T-helper 2 cell treated with Interferon-gamma antibody and Interleukin-4, amounts not matched to agents 5 μg/mL and 100 μg/mL, for 36 hours (primary cell): ENCODE measurements around the gene FAM174C.
"Not testable (repeated sequence)": the region's sequence is repeated elsewhere in the genome, so short reads cannot be mapped to it uniquely, and the experiment has no call there.

Experiments
- DNase-seq: peaks from one replicate; pipeline ENCODE4 v3.0.0; 2021; ENCODE audit warnings: low spot score
- H3K27ac Mint-ChIP-seq: one replicate; pipeline ENCODE4 v1.8.0; 2021; ENCODE audit warnings: mild to moderate bottlenecking, mixed read lengths
- H3K27me3 Mint-ChIP-seq: one replicate; pipeline ENCODE4 v1.8.0; 2021; ENCODE audit warnings: low read depth, mixed read lengths
- H3K36me3 Mint-ChIP-seq: one replicate; pipeline ENCODE4 v1.8.0; 2021; ENCODE audit warnings: low read depth, mixed read lengths
- H3K4me1 Mint-ChIP-seq: one replicate; pipeline ENCODE4 v1.8.0; 2021; ENCODE audit warnings: low read depth, mixed read lengths
- H3K4me3 Mint-ChIP-seq: one replicate; pipeline ENCODE4 v1.8.0; 2022; ENCODE audit warnings: mild to moderate bottlenecking, moderate library complexity, mixed read lengths
- H3K9me3 Mint-ChIP-seq: one replicate; pipeline ENCODE4 v1.8.0; 2021; ENCODE audit warnings: mixed read lengths

FAM174C gene

GRCh38 chr19:1292419-1293151 lies 17.3 kb downstream of the FAM174C start:
- Mint-ChIP-seq H3K4me3 (no peak overlapping the region), H3K36me3 (no peaks in the 10 kb centered on the region), H3K27me3 (peaks cover 4% of the 10 kb centered on the region), H3K27ac (no peak overlapping the region), H3K4me1 (no peaks in the 10 kb centered on the region), H3K9me3 (no peaks in the 10 kb centered on the region)
- no peak for DNase-seq

GRCh38 chr19:1293782-1294604 lies 18.7 kb downstream of the FAM174C start:
- no peaks in the 10 kb centered on the region for H3K9me3 Mint-ChIP-seq
- H3K36me3 Mint-ChIP-seq, result no peaks in the 10 kb centered on the region
- no peak overlapping the region for H3K4me3 Mint-ChIP-seq
- no peak for DNase-seq
- no peak overlapping the region for H3K27ac Mint-ChIP-seq
- H3K4me1 Mint-ChIP-seq, result no peaks in the 10 kb centered on the region
- peaks cover 4% of the 10 kb centered on the region for H3K27me3 Mint-ChIP-seq

- no peaks in the 10 kb centered on the region for H3K9me3 Mint-ChIP-seq
- H3K36me3 Mint-ChIP-seq, result no peaks in the 10 kb centered on the region
Observed at GRCh38 chr19:1294688-1295087, 19.4 kb downstream of the FAM174C start.

GRCh38 chr19:1295169-1296012 lies 20.1 kb downstream of the FAM174C start:
- Mint-ChIP-seq H3K27me3 (peaks cover 4% of the 10 kb centered on the region), H3K4me3 (no peak overlapping the region), H3K4me1 (no peaks in the 10 kb centered on the region), H3K36me3 (no peaks in the 10 kb centered on the region), H3K27ac (no peak overlapping the region), H3K9me3 (no peaks in the 10 kb centered on the region)
- DNase-seq, result no peak

More at GRCh38 chr19:1294688-1295087, 19.4 kb downstream of the FAM174C start:
- DNase-seq, result no peak
- no peak overlapping the region for H3K27ac Mint-ChIP-seq
- peaks cover 4% of the 10 kb centered on the region for H3K27me3 Mint-ChIP-seq
- no peak overlapping the region for H3K4me3 Mint-ChIP-seq
- no peaks in the 10 kb centered on the region for H3K4me1 Mint-ChIP-seq

GRCh38 chr19:1296078-1296477 lies 20.7 kb downstream of the FAM174C start:
- H3K4me3 Mint-ChIP-seq, result no peak overlapping the region
- peaks cover 4% of the 10 kb centered on the region for H3K27me3 Mint-ChIP-seq
- no peaks in the 10 kb centered on the region for H3K4me1 Mint-ChIP-seq
- no peak overlapping the region for H3K27ac Mint-ChIP-seq
- no peaks in the 10 kb centered on the region for H3K9me3 Mint-ChIP-seq
- no peaks in the 10 kb centered on the region for H3K36me3 Mint-ChIP-seq
- DNase-seq, result no peak

- peaks cover 4% of the 10 kb centered on the region for H3K27me3 Mint-ChIP-seq
- H3K4me3 Mint-ChIP-seq, result no peak overlapping the region
- H3K9me3 Mint-ChIP-seq, result no peaks in the 10 kb centered on the region
- H3K27ac Mint-ChIP-seq, result no peak overlapping the region
- no peak for DNase-seq
- H3K36me3 Mint-ChIP-seq, result no peaks in the 10 kb centered on the region
- no peaks in the 10 kb centered on the region for H3K4me1 Mint-ChIP-seq
Observed at GRCh38 chr19:1296575-1297271, 21.4 kb downstream of the FAM174C start.

- Mint-ChIP-seq H3K9me3 (no peaks in the 10 kb centered on the region), H3K4me1 (no peaks in the 10 kb centered on the region)
Observed at GRCh38 chr19:1298235-1298634, 22.9 kb downstream of the FAM174C start.

GRCh38 chr19:1299801-1300200 lies 24.5 kb downstream of the FAM174C start:
- peaks cover 2% of the 10 kb centered on the region for H3K27me3 Mint-ChIP-seq
- no peaks in the 10 kb centered on the region for H3K9me3 Mint-ChIP-seq
- H3K36me3 Mint-ChIP-seq, result no peaks in the 10 kb centered on the region
- no peak overlapping the region for H3K27ac Mint-ChIP-seq
- H3K4me1 Mint-ChIP-seq, result no peaks in the 10 kb centered on the region
- no peak overlapping the region for H3K4me3 Mint-ChIP-seq
- no peak for DNase-seq

More at GRCh38 chr19:1298235-1298634, 22.9 kb downstream of the FAM174C start:
- Mint-ChIP-seq H3K27me3 (peaks cover 4% of the 10 kb centered on the region), H3K4me3 (no peak overlapping the region), H3K36me3 (no peaks in the 10 kb centered on the region), H3K27ac (no peak overlapping the region)
- no peak for DNase-seq

GRCh38 chr19:1300744-1301490 lies 25.6 kb downstream of the FAM174C start:
- no peak for DNase-seq
- H3K9me3 Mint-ChIP-seq, result no peaks in the 10 kb centered on the region
- no peaks in the 10 kb centered on the region for H3K36me3 Mint-ChIP-seq
- no peaks in the 10 kb centered on the region for H3K4me1 Mint-ChIP-seq
- peaks cover 2% of the 10 kb centered on the region for H3K27me3 Mint-ChIP-seq
- H3K27ac Mint-ChIP-seq, result no peak overlapping the region
- no peak overlapping the region for H3K4me3 Mint-ChIP-seq

- Mint-ChIP-seq H3K4me3 (no peak overlapping the region), H3K9me3 (no peaks in the 10 kb centered on the region), H3K27ac (no peak overlapping the region), H3K27me3 (peaks cover 2% of the 10 kb centered on the region), H3K36me3 (no peaks in the 10 kb centered on the region), H3K4me1 (no peaks in the 10 kb centered on the region)
- DNase-seq, result no peak
Observed at GRCh38 chr19:1302533-1303239, 27.4 kb downstream of the FAM174C start.

GRCh38 chr19:1304197-1304924 lies 29.0 kb downstream of the FAM174C start:
- H3K4me3 Mint-ChIP-seq, result no peak overlapping the region
- no peaks in the 10 kb centered on the region for H3K36me3 Mint-ChIP-seq
- H3K9me3 Mint-ChIP-seq, result no peaks in the 10 kb centered on the region
- H3K4me1 Mint-ChIP-seq, result no peaks in the 10 kb centered on the region
- no peak overlapping the region for H3K27ac Mint-ChIP-seq
- H3K27me3 Mint-ChIP-seq, result no peaks in the 10 kb centered on the region
- no peak for DNase-seq

GRCh38 chr19:1305354-1305753 lies 30.0 kb downstream of the FAM174C start:
- not testable (repeated sequence) for H3K4me1 Mint-ChIP-seq, H3K27ac Mint-ChIP-seq, H3K4me3 Mint-ChIP-seq, H3K36me3 Mint-ChIP-seq, DNase-seq, H3K9me3 Mint-ChIP-seq, H3K27me3 Mint-ChIP-seq
